Thyroid gland (tissue), 4 donors: ENCODE results near the gene FDXR.

Experiments
- CTCF ChIP-seq, 6 experiments: fragments of 200-600 bp in 3 of 6; fragments of 450-650 bp in 3 of 6; sonication (generic) in 3 of 6; IDR thresholded peaks; one replicate each; pipeline ENCODE4 v1.5.1; 2016 to 2019; ENCODE audit warnings: antibody characterized with exemption in 6 of 6, mild to moderate bottlenecking in 2 of 6, inconsistent platforms in 1 of 6, moderate library complexity in 1 of 6
- POLR2A ChIP-seq, 2 donors: fragments of 450-650 bp; IDR thresholded peaks; one replicate each; pipeline ENCODE4 v1.6.1; 2017; ENCODE audit warnings: antibody characterized with exemption in 2 of 2, mild to moderate bottlenecking in 2 of 2, moderate library complexity in 1 of 2

GRCh38 chr17:74921026-74921681 lies 48.4 kb upstream of the FDXR start:
- no peak for TF ChIP-seq POLR2A (IDR thresholded peaks at IDR 0.05)
- no peak for TF ChIP-seq CTCF (IDR thresholded peaks at IDR 0.05)
